ENCODE results near the gene SEC24D. TPM values are rescaled to one million over a fixed set of nuclear protein-coding genes. Genes with fewer than 3 reads are reported as not detected.

SEC24D gene
- total and polyA plus RNA-seq, 9 of the 15 experiments (the other 6 are each of a cell fraction or from before 2014, with no cell fraction given), result 7.1 to 22.5 (median 11.3) TPM

- no peak for TF ChIP-seq BRF2 (IDR thresholded peaks at IDR 0.05; ENCODE audit: borderline replicate concordance, insufficient read depth, insufficient read length)
- no peak for TF ChIP-seq MAX (CRISPR knock-in tag; IDR thresholded peaks at IDR 0.05)
- no peak for TF ChIP-seq ELF4 (CRISPR knock-in tag; IDR thresholded peaks at IDR 0.05)
- peak; percentile 66 for TF ChIP-seq HMGN3 (IDR thresholded peaks at IDR 0.05; ENCODE audit: borderline replicate concordance, extremely low read depth, insufficient read length, low read depth, low read length)
- TF ChIP-seq CHD4 (IDR thresholded peaks at IDR 0.05; ENCODE audit: insufficient read depth, insufficient replicate concordance, low read depth, low read length, poor library complexity, severe bottlenecking), result no peak
- TF ChIP-seq ZNF324 (CRISPR knock-in tag; IDR thresholded peaks at IDR 0.05), result no peak
- TF ChIP-seq POLR2G (IDR thresholded peaks at IDR 0.05; ENCODE audit: low read depth, low read length), result peak; percentile 96
- TF ChIP-seq ZNF518B (CRISPR knock-in tag; IDR thresholded peaks at IDR 0.05), result no peak
- TF ChIP-seq CTBP1 (IDR thresholded peaks at IDR 0.05; ENCODE audit: borderline replicate concordance), result peak; percentile 36; the same call in 1 of the 2 replicates
- no peak for TF ChIP-seq PHF21A (IDR thresholded peaks at IDR 0.05; ENCODE audit: borderline replicate concordance, low read depth)
- no peak for TF ChIP-seq NFE2L1 (tag; IDR thresholded peaks at IDR 0.05; ENCODE audit: borderline replicate concordance, low read depth)
- no peak for TF ChIP-seq ZNF561 (CRISPR knock-in tag; conservative IDR thresholded peaks at IDR 0.05)
- peak; percentile 51 for TF ChIP-seq PRDM10 (IDR thresholded peaks at IDR 0.05; ENCODE audit: partially characterized antibody)
- TF ChIP-seq SMARCA4 (IDR thresholded peaks at IDR 0.05), result no peak
- TF ChIP-seq SRSF7 (optimal IDR thresholded peaks at IDR 0.05; ENCODE audit: low read depth, low read length), result no peak
- no peak for TF ChIP-seq ZNF282 (CRISPR knock-in tag; IDR thresholded peaks at IDR 0.05)
- no peak for TF ChIP-seq SNIP1 (IDR thresholded peaks at IDR 0.05; ENCODE audit: low read depth)
- TF ChIP-seq BDP1 (IDR thresholded peaks at IDR 0.05; ENCODE audit: insufficient read depth, insufficient read length), result no peak
Measured at GRCh38 chr4:118835571-118836300, at the start of gene SEC24D (continued).
